NCI-H226 (cell line): Measurements from ENCODE around the gene CSRP2.

Experiments
- DNase-seq: peaks from one replicate; pipeline ENCODE4 v3.0.0-alpha.2; 2015

CSRP2 gene

DNA sequence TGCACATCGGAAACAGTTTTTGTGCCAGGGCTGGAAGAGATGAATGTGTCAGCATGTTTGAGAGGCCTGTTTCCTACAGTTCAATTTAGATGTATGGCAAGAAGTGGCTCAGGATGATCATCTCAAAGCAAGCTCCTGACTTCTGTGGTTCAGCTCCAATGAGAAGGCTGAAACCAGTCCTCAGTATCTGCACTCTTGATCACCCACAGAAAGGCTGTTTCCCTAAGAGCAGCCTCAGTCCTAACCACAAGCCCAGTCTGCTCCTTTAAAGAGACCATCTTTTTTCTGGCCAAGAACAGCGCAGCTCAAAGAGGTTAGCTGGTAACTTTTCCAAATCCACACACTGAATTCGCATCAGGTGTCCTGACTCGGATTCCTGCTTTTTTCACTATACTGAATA is 19.2 kb downstream of the CSRP2 start:
- no peak for DNase-seq

GRCh38 chr12:76856018-76856644 is 22.7 kb downstream of the CSRP2 start:
- DNase-seq: no peak

- DNase-seq: no peak
Observed at GRCh38 chr12:76855271-76855670, 23.5 kb downstream of the CSRP2 start.

DNA sequence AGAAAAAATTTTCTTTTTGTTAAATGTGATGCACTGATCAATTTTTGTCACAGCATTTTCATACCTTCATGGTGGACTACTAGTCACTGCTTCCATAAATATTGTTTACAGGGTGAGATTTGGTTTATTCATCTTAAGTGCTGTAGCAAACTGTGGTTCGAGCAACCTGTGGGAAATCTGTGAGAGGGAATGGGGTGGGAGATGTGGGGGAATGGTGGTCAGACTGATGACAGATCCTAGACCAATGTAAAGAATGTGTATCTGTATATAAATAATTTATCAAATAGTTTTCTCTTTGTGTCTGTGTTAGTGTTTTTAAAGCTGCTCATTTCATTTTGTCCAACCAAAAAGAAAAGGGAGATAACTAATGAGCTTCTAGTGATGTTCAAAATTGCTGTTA is 26.7 kb downstream of the CSRP2 start:
- DNase-seq: no peak

- DNase-seq: no peak
Observed at GRCh38 chr12:76848132-76848531, 30.7 kb downstream of the CSRP2 start.

DNA sequence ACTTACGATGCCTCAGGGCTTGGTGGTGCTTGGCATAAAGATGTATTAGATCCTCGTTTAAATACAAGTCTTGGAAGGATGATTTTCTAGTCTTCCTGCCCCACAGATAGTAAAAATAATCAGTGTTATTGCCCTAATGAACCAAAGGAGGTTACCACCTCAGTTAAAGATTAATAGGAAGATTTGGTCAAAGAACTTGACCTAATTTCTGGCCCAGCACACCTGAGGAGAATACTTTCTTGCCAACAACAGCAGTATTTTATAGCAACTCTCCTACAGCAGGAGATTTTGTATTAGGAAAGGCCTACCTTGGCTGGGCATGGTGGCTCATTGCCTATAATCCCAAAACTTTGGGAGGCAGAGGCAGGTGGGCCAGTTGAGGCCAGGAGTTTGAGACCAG is 31.6 kb downstream of the CSRP2 start:
- no peak for DNase-seq

DNA sequence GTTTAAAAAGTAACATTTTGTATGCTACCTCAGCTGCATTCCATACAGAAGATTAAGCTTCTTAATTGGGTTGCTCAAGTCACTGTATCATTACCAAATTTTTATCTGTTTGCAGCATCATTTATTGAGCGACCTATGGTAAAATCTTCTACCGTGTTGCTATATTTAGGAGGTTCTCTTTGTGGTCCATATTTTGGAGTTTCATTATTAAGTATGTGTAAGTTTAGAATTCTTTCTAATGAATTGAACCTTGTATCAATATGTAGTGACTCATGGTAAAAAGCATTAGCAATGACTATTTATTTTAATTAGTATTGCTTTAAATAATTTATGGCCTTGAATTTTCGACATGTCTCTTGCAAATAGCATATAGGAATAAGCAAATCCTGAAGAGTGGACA is 42.2 kb downstream of the CSRP2 start:
- DNase-seq: no peak

GRCh38 chr12:76830436-76830835 is 48.4 kb downstream of the CSRP2 start:
- no peak for DNase-seq

GRCh38 chr12:76820888-76821482 is 57.8 kb downstream of the CSRP2 start:
- DNase-seq: peak; percentile 28

- DNase-seq: peak; percentile 18
Observed at GRCh38 chr12:76813972-76814371, 64.8 kb downstream of the CSRP2 start.

DNA sequence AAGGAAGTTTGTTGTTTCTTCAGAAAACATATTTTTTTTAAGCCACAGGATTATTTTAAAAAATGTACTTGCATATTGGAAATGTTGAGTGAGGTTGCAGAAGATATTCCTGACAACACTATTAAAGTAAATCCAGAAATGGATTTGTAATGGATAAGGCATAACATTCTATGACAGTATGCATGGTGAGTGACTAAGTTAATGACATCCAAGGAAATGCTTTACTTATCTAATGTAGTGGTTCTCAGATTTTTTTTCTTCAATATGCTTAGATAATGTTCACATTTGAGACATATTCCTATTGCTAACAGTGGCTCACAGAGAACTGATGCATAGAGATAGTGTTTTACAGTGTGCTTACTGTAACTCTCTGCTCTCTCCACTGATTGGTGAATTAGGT is 65.6 kb downstream of the CSRP2 start:
- DNase-seq: peak; percentile 14

DNA sequence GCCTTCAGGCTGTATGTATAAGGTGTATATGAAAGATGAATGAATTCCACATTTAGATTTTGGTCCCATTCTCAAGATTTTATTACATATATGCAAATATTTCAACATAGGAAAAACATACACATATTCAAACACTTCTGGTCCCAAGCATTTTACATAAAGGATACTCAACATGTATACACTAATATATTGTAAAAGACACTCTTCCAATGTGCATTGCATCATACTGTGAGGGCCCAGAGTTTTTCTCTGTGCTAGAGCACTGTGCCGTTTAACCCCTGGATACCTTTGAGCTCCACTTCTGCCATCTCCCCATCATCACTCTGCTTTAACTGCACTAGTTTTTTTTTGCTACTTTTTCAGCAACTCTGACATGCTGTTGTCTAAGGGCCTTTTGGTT is 66.8 kb downstream of the CSRP2 start:
- no peak for DNase-seq

GRCh38 chr12:76810671-76811419 is 68.0 kb downstream of the CSRP2 start:
- DNase-seq: no peak
